ENCODE data around the gene TMEM132E. TPM values are rescaled to one million over a fixed set of nuclear protein-coding genes. Genes with fewer than 3 reads are reported as not detected.
A peak's percentile ranks its signal among the peaks of the same experiment; 100 is the strongest.

TMEM132E gene
- total RNA-seq, 2 experiments from 2014 or later = 0.07 TPM; not detected in 1

GRCh38 chr17:34549966-34550365 is 29.4 kb upstream of the TMEM132E start:
- TF ChIP-seq CTCF (IDR thresholded peaks at IDR 0.05) = no peak
- DNase-seq = no peak
- Mint-ChIP-seq H3K36me3 (ENCODE audit: low read depth) (no peaks in the 10 kb centered on the region), H3K4me1 (ENCODE audit: low read depth) (no peaks in the 10 kb centered on the region), H3K27me3 (peaks cover 12% of the 10 kb centered on the region), H3K4me3 (no peak overlapping the region), H3K9me3 (no peaks in the 10 kb centered on the region), H3K27ac (no peak overlapping the region)
- CTCF ChIA-PET = interaction anchor here (2.8 kb wide), 1 partner anchor 88 kb away, joined by 9 read pairs; no protein-coding TSS in a partner anchor
- intact Hi-C loops (cut with micrococcal nuclease) = no loop called here
- POLR2A ChIA-PET = interaction anchor here (0.6 kb wide), 1 partner anchor 638 kb away, joined by 4 read pairs; no protein-coding TSS in a partner anchor
- ATAC-seq = no peak

- CTCF ChIA-PET = interaction anchor here (0.9 to 4.6 kb wide), 2 partner anchors 10 to 133 kb away, joined by 3 to 33 read pairs; no protein-coding TSS in a partner anchor
- no peak overlapping the region for H3K27ac Mint-ChIP-seq
- no peak for TF ChIP-seq CTCF (IDR thresholded peaks at IDR 0.05)
- H3K4me3 Mint-ChIP-seq = no peak overlapping the region
- intact Hi-C loops (cut with micrococcal nuclease) = no loop called here
- ATAC-seq (no peak), DNase-seq (no peak)
- H3K9me3 Mint-ChIP-seq = no peaks in the 10 kb centered on the region
- POLR2A ChIA-PET = no interaction called here
- H3K4me1 Mint-ChIP-seq (ENCODE audit: low read depth) = no peaks in the 10 kb centered on the region
- peaks cover 12% of the 10 kb centered on the region for H3K27me3 Mint-ChIP-seq
- H3K36me3 Mint-ChIP-seq (ENCODE audit: low read depth) = no peaks in the 10 kb centered on the region
Measured at GRCh38 chr17:34553907-34554306, 25.5 kb upstream of the TMEM132E start.

GRCh38 chr17:34556384-34556783 is 23.0 kb upstream of the TMEM132E start:
- Mint-ChIP-seq H3K27me3 (peaks cover 5% of the 10 kb centered on the region), H3K4me3 (no peak overlapping the region), H3K4me1 (ENCODE audit: low read depth) (no peaks in the 10 kb centered on the region), H3K9me3 (no peaks in the 10 kb centered on the region), H3K27ac (no peak overlapping the region), H3K36me3 (ENCODE audit: low read depth) (no peaks in the 10 kb centered on the region)
- ChIA-PET CTCF (interaction anchor here (4.6 kb wide), 1 partner anchor 13 kb away, joined by 33 read pairs; no protein-coding TSS in a partner anchor), POLR2A (no interaction called here)
- no peak for ATAC-seq
- no peak for TF ChIP-seq CTCF (IDR thresholded peaks at IDR 0.05)
- peak; percentile 12 for DNase-seq
- intact Hi-C loops (cut with micrococcal nuclease) = no loop called here

GRCh38 chr17:34556931-34557330 is 22.5 kb upstream of the TMEM132E start:
- ChIA-PET CTCF (interaction anchor here (4.6 kb wide), 1 partner anchor 13 kb away, joined by 33 read pairs; no protein-coding TSS in a partner anchor), POLR2A (no interaction called here)
- Mint-ChIP-seq H3K9me3 (no peaks in the 10 kb centered on the region), H3K4me3 (no peak overlapping the region), H3K27ac (no peak overlapping the region), H3K36me3 (ENCODE audit: low read depth) (no peaks in the 10 kb centered on the region), H3K4me1 (ENCODE audit: low read depth) (no peaks in the 10 kb centered on the region), H3K27me3 (peaks cover 6% of the 10 kb centered on the region)
- intact Hi-C loops (cut with micrococcal nuclease) = no loop called here
- no peak for DNase-seq
- no peak for ATAC-seq
- no peak for TF ChIP-seq CTCF (IDR thresholded peaks at IDR 0.05)

GRCh38 chr17:34561328-34561727 is 18.1 kb upstream of the TMEM132E start:
- Mint-ChIP-seq H3K4me1 (ENCODE audit: low read depth) (no peaks in the 10 kb centered on the region), H3K27me3 (peaks cover 12% of the 10 kb centered on the region), H3K27ac (no peak overlapping the region), H3K4me3 (no peak overlapping the region), H3K36me3 (ENCODE audit: low read depth) (no peaks in the 10 kb centered on the region), H3K9me3 (no peaks in the 10 kb centered on the region)
- no peak for TF ChIP-seq CTCF (IDR thresholded peaks at IDR 0.05)
- ATAC-seq = no peak
- ChIA-PET CTCF (no interaction called here), POLR2A (no interaction called here)
- intact Hi-C loops (cut with micrococcal nuclease) = no loop called here
- DNase-seq = no peak
